Endothelial cell of umbilical vein (primary cell): ENCODE results near the gene ARHGAP42. TPM values are rescaled to one million over a fixed set of nuclear protein-coding genes. Genes with fewer than 3 reads are reported as not detected.

ENCODE experiments used
- BruUV-seq: library from RNA; stranded (reverse); fragments of 400-500 nt; replicated peaks from 2 replicates; lab custom pipeline; 2021; lab: Mats Ljungman, UMichigan
- CTCF ChIA-PET: fragments of 300-600, 350-600 bp; sonication (Branson Sonifier 250); formaldehyde crosslinking; loops from one replicate; lab custom pipeline; 2021; ENCODE audit warnings: antibody characterized with exemption, inconsistent platforms; lab: Charles Lee
- POLR2A ChIA-PET: fragments of 300-600, 350-600 bp; sonication (Branson Sonifier 250); formaldehyde crosslinking; loops from one replicate; lab custom pipeline; 2021; ENCODE audit warnings: antibody characterized with exemption, inconsistent platforms; lab: Charles Lee
- DNase-seq: peaks from one replicate; pipeline ENCODE4 v3.0.0-alpha.2; 2011; ENCODE audit warnings: low read depth, low spot score
- FAIRE-seq: peaks from 2 replicates; lab custom pipeline; 2011; peaks lifted over from hg19 to GRCh38; lab: Jason Lieb, UNC
- H2AFZ ChIP-seq: 2 replicates; pipeline ENCODE4 v1.6.0; 2012; ENCODE audit warnings: low read depth, low read length, control low read depth, inconsistent platforms
- H3K27ac ChIP-seq: 2 replicates; pipeline ENCODE4 v1.5.1; 2011; ENCODE audit warnings: low read depth, mild to moderate bottlenecking, control low read depth, low read length, moderate library complexity; ENCODE audit not compliant: insufficient read depth
- H3K27me3 ChIP-seq, 2 experiments: 2 replicates each; pipeline versions ENCODE4 v1.6.0 to v1.6.1; 2011; ENCODE audit warnings: low read length in 2 of 2, mixed read lengths in 1 of 2; ENCODE audit not compliant: control insufficient read depth in 2 of 2, insufficient read depth in 2 of 2
- H3K36me3 ChIP-seq, 2 experiments: 2 replicates in 1 of 2; 3 replicates in 1 of 2; pipeline ENCODE4 v1.5.1; 2011; ENCODE audit warnings: low read length in 2 of 2, mild to moderate bottlenecking in 1 of 2, moderate library complexity in 1 of 2; ENCODE audit not compliant: control insufficient read depth in 2 of 2, insufficient read depth in 2 of 2; ENCODE audit errors: extremely low read depth in 1 of 2
- H3K4me1 ChIP-seq: 3 replicates; pipeline ENCODE4 v1.5.1; 2011; ENCODE audit warnings: mild to moderate bottlenecking, low read length; ENCODE audit not compliant: control insufficient read depth, insufficient read depth; ENCODE audit errors: extremely low read depth
- H3K4me2 ChIP-seq: 2 replicates; pipeline ENCODE4 v1.6.1; 2011; ENCODE audit warnings: low read length, control low read depth, mixed read lengths; ENCODE audit not compliant: insufficient read depth
- H3K4me3 ChIP-seq, 3 experiments: fragments of 200-600 bp in 1 of 3; sonication (generic), shearing (Covaris generic) in 1 of 3; replicated peaks in 1 of 3; 2 replicates each; pipeline ENCODE4 v1.5.1; 2011 to 2016; ENCODE audit warnings: control low read depth in 3 of 3, low read length in 3 of 3, mild to moderate bottlenecking in 2 of 3, inconsistent platforms in 1 of 3, low read depth in 1 of 3, moderate library complexity in 1 of 3; ENCODE audit not compliant: insufficient read depth in 1 of 3
- H3K79me2 ChIP-seq: 2 replicates; pipeline ENCODE4 v1.6.0; 2012; ENCODE audit warnings: low read length, inconsistent platforms; ENCODE audit not compliant: control insufficient read depth, insufficient read depth
- H3K9ac ChIP-seq: replicated peaks from 2 replicates; pipeline ENCODE3; 2011; ENCODE audit warnings: low read length, control low read depth; ENCODE audit not compliant: insufficient read depth; ENCODE audit errors: extremely low read depth
- H3K9me1 ChIP-seq: replicated peaks from 3 replicates; pipeline ENCODE4 v1.6.0; 2011; ENCODE audit warnings: mild to moderate bottlenecking, low read length; ENCODE audit not compliant: control insufficient read depth, insufficient read depth; ENCODE audit errors: extremely low read depth
- H3K9me3 ChIP-seq: replicated peaks from 2 replicates; pipeline ENCODE4 v1.5.1; 2012; ENCODE audit warnings: low read length, inconsistent platforms; ENCODE audit not compliant: control insufficient read depth, insufficient read depth
- H4K20me1 ChIP-seq: replicated peaks from 2 replicates; pipeline ENCODE3; 2011; ENCODE audit warnings: mild to moderate bottlenecking, low read length; ENCODE audit not compliant: control insufficient read depth, insufficient read depth; ENCODE audit errors: extremely low read depth
- CTCF ChIP-seq, 2 donors: IDR thresholded peaks; 1 replicate in 1 of 2; 2 replicates in 1 of 2; pipeline ENCODE4 v1.5.1; 2011; ENCODE audit warnings: low read length in 2 of 2, mild to moderate bottlenecking in 2 of 2, moderate library complexity in 2 of 2, control low read depth in 1 of 2, inconsistent platforms in 1 of 2, low read depth in 1 of 2; ENCODE audit not compliant: insufficient read depth in 1 of 2; ENCODE audit errors: extremely low read depth in 1 of 2
- EZH2 ChIP-seq: IDR thresholded peaks from 2 replicates; pipeline ENCODE4 v1.6.1; 2012; ENCODE audit warnings: borderline replicate concordance, low read depth, mild to moderate bottlenecking, moderate library complexity, low read length, inconsistent platforms; ENCODE audit not compliant: severe bottlenecking
- FOS ChIP-seq: IDR thresholded peaks from 2 replicates; pipeline ENCODE4 v1.6.1; 2011; ENCODE audit warnings: mild to moderate bottlenecking, low read length, moderate library complexity, borderline replicate concordance; ENCODE audit not compliant: insufficient read depth
- GATA2 ChIP-seq: IDR thresholded peaks from 2 replicates; pipeline ENCODE4 v1.7.0; 2011; ENCODE audit warnings: low read depth, mild to moderate bottlenecking, moderate library complexity, mixed read lengths, low read length; ENCODE audit not compliant: insufficient read length, insufficient read depth
- JUN ChIP-seq: IDR thresholded peaks from 2 replicates; pipeline ENCODE4 v1.6.1; 2011; ENCODE audit warnings: borderline replicate concordance, low read depth; ENCODE audit not compliant: insufficient read length, insufficient read depth
- MAX ChIP-seq: IDR thresholded peaks from 2 replicates; pipeline ENCODE4 v1.6.1; 2011; ENCODE audit not compliant: insufficient read depth, insufficient read length
- MYC ChIP-seq: IDR thresholded peaks from one replicate; pipeline ENCODE4 v1.6.1; 2011; ENCODE audit warnings: mild to moderate bottlenecking, low read depth, low read length
- POLR2A ChIP-seq: IDR thresholded peaks from 2 replicates; pipeline ENCODE4 v1.6.1; 2012; ENCODE audit warnings: low read depth, mild to moderate bottlenecking, control low read depth, low read length
- POLR2AphosphoS5 ChIP-seq: IDR thresholded peaks from 2 replicates; pipeline ENCODE4 v1.6.1; 2012; ENCODE audit warnings: low read depth, mild to moderate bottlenecking, control low read depth, low read length, moderate library complexity; ENCODE audit not compliant: insufficient read depth
- dilution Hi-C: fragments of 300-500 bp; cut with MboI; formaldehyde crosslinking; loops from one replicate; pipeline ENCODE4 v1.15.0; 2019; ENCODE audit warnings: low sequenced_read_pairs; ENCODE audit not compliant: extremely low pct_ligation_motif_present
- intact Hi-C: fragments of 100-400 bp; cut with micrococcal nuclease; formaldehyde crosslinking; loops from one replicate; pipeline ENCODE4 v1.10.0; 2022
- polyA plus RNA-seq, 4 experiments: library from polyadenylated mRNA; depleted of rRNA in 3 of 4; stranded (reverse) in 3 of 4; unstranded in 1 of 4; fragments of >200 nt; gene quantifications; 2 replicates each; pipeline versions ENCODE4 v1.2.1 to v1.2.3, GENCODE V29; 2011 to 2012; ENCODE audit warnings: missing spikeins in 1 of 4
- total RNA-seq: library from RNA; stranded (reverse); gene quantifications from 2 replicates; pipeline ENCODE4 v1.2.3, GENCODE V29; 2021

The ARHGAP42 gene
- total and polyA plus RNA-seq, 2 donors (not counting 3 experiments of a cell fraction or from before 2014, with no cell fraction given) = 1.8 to 2.4 TPM

GRCh38 chr11:100888836-100889235 is 201.7 kb downstream of the ARHGAP42 start:
- Histone ChIP-seq H3K4me1 (no peaks in the 10 kb centered on the region), H3K4me3 (no peak overlapping the region), H3K27ac (no peak overlapping the region), H3K79me2 (no peaks in the 10 kb centered on the region), H3K9me1 (no peaks in the 10 kb centered on the region), H3K4me2 (no peak overlapping the region), H3K27me3 (no peaks in the 10 kb centered on the region), H3K9me3 (no peaks in the 10 kb centered on the region), H2AFZ (no peak overlapping the region), H3K9ac (no peak overlapping the region), H3K36me3 (no peaks in the 10 kb centered on the region), H4K20me1 (no peaks in the 10 kb centered on the region)
- dilution Hi-C loops = no loop called here
- FAIRE-seq = no peak
- TF ChIP-seq POLR2A (no peak), MYC (no peak), EZH2 (no peak), POLR2AphosphoS5 (no peak), FOS (no peak), MAX (no peak), GATA2 (no peak), JUN (no peak), CTCF (IDR thresholded peaks at IDR 0.05; ENCODE audit: extremely low read depth in 1 of 2, insufficient read depth in 1 of 2, low read depth in 1 of 2, low read length in 2 of 2) (no peak)
- no TSS peak for BruUV-seq
- POLR2A ChIA-PET = no interaction called here
- CTCF ChIA-PET = no interaction called here
- intact Hi-C loops = no loop called here
- DNase-seq = no peak
